Stomach (tissue), 4 donors: Measurements from ENCODE around the gene NLGN1.

Source experiments
- CTCF ChIP-seq, 7 experiments: fragments of 450-650 bp in 4 of 7; fragments of 200-600 bp in 3 of 7; sonication (generic) in 3 of 7; IDR thresholded peaks; one replicate each; pipeline ENCODE4 v1.5.1; 2016 to 2019; ENCODE audit warnings: antibody characterized with exemption in 7 of 7, control low read depth in 2 of 7, mild to moderate bottlenecking in 1 of 7
- EP300 ChIP-seq: sonication (generic); formaldehyde crosslinking; IDR thresholded peaks from one replicate; pipeline ENCODE4 v1.6.1; 2017; ENCODE audit warnings: antibody characterized with exemption
- POLR2AphosphoS5 ChIP-seq, 3 donors: sonication (generic); formaldehyde crosslinking; IDR thresholded peaks; one replicate each; pipeline ENCODE4 v1.6.1; 2016; ENCODE audit warnings: antibody characterized with exemption in 3 of 3

GRCh38 chr3:173401369-173401768 is 3.8 kb downstream of the NLGN1 start:
- no peak for TF ChIP-seq CTCF (IDR thresholded peaks at IDR 0.05)
- no peak for TF ChIP-seq EP300
- no peak for TF ChIP-seq POLR2AphosphoS5 (IDR thresholded peaks at IDR 0.05)
